ENCODE data around the gene LCK.
"Not testable (repeated sequence)": the region's sequence is repeated elsewhere in the genome, so short reads cannot be mapped to it uniquely, and the experiment has no call there.

LCK gene

GRCh38 chr1:32275424-32275823 is 24.4 kb downstream of the LCK start:
- DNase-seq: no peak

GRCh38 chr1:32276032-32276782 is 25.1 kb downstream of the LCK start:
- DNase-seq: no peak

GRCh38 chr1:32284777-32285176 is 33.7 kb downstream of the LCK start:
- not testable (repeated sequence) for DNase-seq

- DNase-seq: no peak
These were observed 34.6 kb downstream of the LCK start for GRCh38 chr1:32285658-32286057.

GRCh38 chr1:32286763-32287162 is 35.7 kb downstream of the LCK start:
- DNase-seq: no peak

GRCh38 chr1:32289256-32289655 is 38.2 kb downstream of the LCK start:
- DNase-seq: no peak

- DNase-seq: no peak
These were observed 40.2 kb downstream of the LCK start for GRCh38 chr1:32291145-32291707.

GRCh38 chr1:32291708-32292538 is 40.9 kb downstream of the LCK start, which contains the start of gene HDAC1:
Gene HDAC1, plus strand, starts transcription at chr1:32292083. Its CDS starts 87 bp downstream, at chr1:32292170.
- DNase-seq: peak; percentile 95

GRCh38 chr1:32298211-32298610 is 47.1 kb downstream of the LCK start:
- not testable (repeated sequence) for DNase-seq

GRCh38 chr1:32299327-32299726 is 48.3 kb downstream of the LCK start:
- no peak for DNase-seq

- no peak for DNase-seq
These were observed 52.3 kb downstream of the LCK start for GRCh38 chr1:32303358-32303757.

- DNase-seq: no peak
These were observed 53.0 kb downstream of the LCK start for GRCh38 chr1:32303997-32304622.

- DNase-seq: no peak
These were observed 54.2 kb downstream of the LCK start for GRCh38 chr1:32305310-32305709.

GRCh38 chr1:32307324-32307723 is 56.3 kb downstream of the LCK start:
- DNase-seq: no peak

- DNase-seq: no peak
These were observed 58.9 kb downstream of the LCK start for GRCh38 chr1:32309960-32310359.

- no peak for DNase-seq
These were observed 60.8 kb downstream of the LCK start for GRCh38 chr1:32311709-32312393.

- DNase-seq: no peak
These were observed 65.8 kb downstream of the LCK start for GRCh38 chr1:32316903-32317277.

GRCh38 chr1:32318127-32318869 is 67.2 kb downstream of the LCK start:
- no peak for DNase-seq

- no peak for DNase-seq
These were observed 70.7 kb downstream of the LCK start for GRCh38 chr1:32321712-32322291.

- DNase-seq: no peak
These were observed 76.1 kb downstream of the LCK start for GRCh38 chr1:32327204-32327603.

- no peak for DNase-seq
These were observed 78.9 kb downstream of the LCK start for GRCh38 chr1:32329931-32330466.
